Hematopoietic multipotent progenitor cell treated with erythropoietin and hydrocortisone succinate and interleukin-3 and kit ligand, for 17 days (in vitro differentiated cells): Measurements from ENCODE around the gene DUSP8.
"Not testable (repeated sequence)": the region's sequence is repeated elsewhere in the genome, so short reads cannot be mapped to it uniquely, and the experiment has no call there.

ENCODE experiments used
- DNase-seq: peaks from one replicate; pipeline ENCODE4 v3.0.0-alpha.2; 2015; ENCODE audit warnings: low spot score

Gene DUSP8

DNA sequence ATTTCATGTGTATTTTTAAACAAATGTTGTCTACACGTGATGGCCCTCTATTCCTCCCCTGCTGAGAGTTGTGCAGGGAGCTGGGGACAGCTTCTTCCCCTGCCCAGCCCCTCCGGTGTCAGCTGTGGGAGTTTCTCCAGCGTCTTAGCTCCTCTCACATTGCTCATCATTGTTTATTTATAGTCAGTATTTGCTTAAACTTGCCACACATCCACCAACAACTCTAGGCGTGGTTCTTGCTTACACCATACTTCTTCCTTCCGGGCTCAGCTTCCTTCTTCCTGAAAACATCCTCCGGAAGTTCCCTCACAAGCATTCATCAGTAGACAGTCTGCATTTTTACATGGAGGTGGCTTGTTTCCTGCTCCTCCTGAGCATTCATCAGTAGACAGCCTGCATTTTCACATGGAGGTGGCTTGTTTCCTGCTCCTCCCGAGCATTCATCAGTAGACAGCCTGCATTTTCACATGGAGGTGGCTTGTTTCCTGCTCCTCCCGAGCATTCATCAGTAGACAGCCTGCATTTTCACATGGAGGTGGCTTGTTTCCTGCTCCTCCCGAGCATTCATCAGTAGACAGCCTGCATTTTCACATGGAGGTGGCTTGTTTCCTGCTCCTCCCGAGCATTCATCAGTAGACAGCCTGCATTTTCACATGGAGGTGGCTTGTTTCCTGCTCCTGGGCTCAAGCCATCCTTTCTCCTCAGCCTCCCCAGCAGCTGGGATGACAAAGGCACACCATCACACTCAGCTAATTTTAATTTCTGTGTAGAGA, 17.3 kb upstream of the DUSP8 start:
- DNase-seq: not testable (repeated sequence)

DNA sequence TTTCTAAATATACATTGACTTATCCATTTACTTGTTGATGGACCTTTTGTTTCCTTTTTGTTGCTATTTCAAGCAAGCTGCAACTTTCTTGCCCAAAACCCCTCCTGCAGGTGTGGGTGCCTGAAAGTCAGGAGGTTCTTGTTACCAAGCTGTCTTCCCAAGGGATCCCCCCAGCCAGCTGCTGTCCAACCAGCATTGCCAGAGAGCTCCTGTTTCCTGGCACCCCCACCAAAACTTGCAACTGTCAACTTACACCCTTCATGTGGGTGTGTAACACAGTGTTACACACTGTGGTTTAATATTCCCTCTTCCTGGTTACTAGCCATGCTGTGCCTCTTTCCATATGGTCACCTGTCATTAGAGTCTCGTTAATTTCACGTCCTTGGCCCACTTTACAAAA, 14.6 kb upstream of the DUSP8 start:
- DNase-seq: no peak

DNA sequence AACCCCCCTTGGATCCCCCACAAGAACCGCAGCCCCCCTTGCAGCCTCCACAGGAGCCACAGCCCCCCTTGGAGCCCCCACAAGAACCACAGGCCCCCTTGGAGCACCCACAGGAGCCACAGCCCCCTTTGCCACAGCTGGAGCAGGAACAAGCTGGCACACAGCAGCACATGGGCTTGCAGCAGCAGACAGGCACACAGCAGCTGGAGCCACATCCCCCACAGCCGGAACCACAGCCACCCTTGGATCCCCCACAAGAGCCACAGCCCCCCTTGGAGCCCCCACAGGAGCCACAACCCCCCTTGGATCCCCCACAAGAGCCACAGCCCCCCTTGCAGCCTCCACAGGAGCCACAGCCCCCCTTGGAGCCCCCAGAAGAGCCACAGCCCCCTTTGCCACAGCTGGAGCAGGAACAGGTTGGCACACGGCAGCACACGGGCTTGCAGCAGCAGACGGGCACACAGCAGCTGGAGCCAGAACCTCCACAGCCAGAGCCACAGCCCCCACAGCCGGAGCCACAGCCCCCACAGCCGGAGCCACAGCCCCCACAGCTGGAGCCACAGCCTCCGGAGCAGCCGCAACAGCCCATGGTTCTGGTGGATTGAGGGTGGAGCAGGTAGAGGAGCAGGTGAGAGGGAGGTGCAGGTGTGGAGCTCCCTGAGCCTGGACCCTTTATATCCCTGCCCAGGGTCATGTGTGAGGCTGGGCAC, 12.7 kb upstream of the DUSP8 start, which contains the start of gene KRTAP5-1:
KRTAP5-1 (minus strand) TSS at position 623 of the 710 bp plus-strand sequence; CDS start at position 589, 34 bp downstream.
- DNase-seq: not testable (repeated sequence)

DNA sequence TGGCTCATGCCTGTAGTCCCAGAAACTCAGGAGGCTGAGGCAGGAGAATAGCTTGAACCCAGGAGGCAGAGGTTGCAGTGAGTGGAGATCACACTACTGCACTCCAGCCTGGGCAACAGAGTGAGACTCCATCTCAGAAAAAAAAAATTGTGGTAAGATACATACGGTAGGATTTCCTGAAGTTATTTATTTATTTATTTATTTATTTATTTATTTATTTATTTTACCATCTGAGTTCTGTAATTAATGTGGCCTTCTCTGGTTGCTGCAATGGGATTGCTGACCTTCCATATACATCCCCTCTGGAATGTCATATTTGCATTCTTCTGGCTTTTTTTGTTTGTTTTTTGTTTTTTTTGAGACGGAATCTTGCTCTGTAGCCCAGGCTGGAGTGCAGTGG, 10.8 kb upstream of the DUSP8 start:
- not testable (repeated sequence) for DNase-seq

DNA sequence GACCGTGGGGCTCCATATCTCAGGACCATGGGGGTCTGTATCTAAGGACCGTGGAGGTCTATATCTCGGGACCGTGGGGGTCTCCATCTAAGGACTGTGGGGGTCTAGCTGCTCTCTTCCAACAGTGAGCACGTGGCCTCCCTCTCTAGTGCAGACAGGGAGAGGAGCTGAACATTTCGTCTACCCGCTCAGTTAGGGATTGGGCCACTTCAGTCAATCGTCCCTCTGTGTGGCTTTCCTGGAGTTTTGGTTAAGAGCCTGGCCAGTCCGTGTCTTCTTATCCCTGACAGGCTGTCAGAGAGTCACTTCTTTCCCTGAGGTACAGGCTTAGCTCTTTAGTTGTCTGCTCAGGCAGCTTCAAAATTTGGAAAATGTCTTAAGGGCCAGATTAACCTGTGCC, 9.9 kb upstream of the DUSP8 start:
- DNase-seq: no peak

DNA sequence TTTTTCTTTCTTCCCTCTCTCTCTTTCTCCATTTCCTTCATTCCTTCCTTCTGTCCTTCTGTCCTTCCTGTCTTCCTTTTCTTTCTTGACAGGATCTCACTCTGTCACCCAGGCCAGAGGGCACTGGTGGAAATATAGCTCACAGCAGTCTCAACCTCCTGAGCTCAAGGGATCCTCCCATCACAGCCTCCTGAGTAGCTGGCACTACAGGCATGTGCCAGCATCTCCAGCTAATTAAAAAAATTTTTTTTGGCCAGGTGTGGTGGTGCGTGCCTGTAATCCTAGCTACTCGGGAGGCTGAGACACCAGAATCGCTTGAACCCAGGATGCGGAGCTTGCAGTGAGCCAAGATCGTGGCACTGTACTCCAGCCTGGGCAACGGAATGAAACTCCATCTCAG, 4.8 kb upstream of the DUSP8 start:
- DNase-seq: no peak

DNA sequence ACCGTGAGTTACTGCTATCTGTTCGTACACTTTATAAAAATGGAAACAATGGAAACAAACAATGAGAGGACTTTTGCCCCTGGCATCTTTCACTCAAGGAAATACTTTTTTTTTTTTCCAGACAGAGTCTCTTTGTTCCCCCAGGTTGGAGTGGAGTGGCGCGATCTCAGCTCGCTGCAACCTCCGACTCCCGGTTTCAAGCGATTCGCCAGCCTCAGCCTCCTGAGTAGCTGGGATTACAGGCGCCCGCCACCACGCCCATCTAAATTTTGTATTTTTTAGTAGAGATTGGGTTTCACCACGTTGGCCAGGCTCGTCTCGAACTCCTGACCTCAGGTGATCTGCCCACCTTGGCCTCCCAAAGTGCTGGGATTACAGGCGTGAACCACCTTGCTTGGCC, 3.7 kb upstream of the DUSP8 start:
- DNase-seq: not testable (repeated sequence)

DNA sequence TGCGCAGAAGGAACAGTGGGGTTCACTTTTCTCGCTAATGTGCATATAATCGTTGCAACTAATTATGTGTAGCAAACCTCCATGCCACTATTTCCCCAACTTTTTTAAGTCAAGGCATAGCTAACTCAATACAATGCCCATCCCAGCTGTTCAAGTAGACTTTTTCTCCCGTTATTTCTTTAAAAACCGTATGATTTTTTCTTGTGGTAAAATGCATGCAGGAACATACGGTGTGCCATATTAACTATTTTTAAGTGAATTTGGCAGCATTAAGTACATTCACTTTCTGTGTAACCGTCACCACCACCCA, 2.8 kb upstream of the DUSP8 start:
- DNase-seq: no peak

DNA sequence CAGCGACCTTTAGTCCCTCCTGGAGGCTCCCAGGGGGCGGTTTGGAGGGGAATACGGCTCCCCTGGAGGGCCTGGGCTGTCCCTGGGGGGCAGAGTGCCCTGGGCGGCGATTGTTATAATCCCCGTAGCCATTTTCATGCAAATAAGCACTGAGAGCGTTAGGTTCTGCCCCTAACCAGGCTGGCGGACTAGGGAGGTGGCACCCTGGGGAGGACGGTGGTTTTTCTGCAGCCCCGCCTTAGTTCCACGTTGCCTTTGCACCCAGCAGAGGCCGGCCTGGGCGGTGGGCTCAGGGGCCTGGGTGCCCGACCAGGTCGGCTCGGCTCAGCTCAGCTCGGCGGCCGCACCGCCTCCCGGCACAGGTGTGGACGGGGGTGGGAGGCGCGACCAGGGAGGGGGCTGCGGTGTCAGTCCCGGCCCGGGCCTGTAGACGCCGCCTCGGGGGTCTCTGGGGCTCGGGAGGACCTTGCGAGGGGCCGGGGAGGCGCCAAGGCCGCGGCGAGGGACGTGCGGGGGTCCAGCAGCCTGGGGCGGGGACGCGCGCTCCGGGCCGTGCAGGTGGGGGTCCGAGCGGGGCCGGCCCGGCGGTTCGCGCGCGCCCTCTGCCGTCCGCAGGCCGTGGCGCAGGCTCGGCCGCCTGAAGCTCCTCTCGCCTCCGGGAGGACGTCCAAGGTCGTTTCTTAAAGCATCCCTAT, 2.3 kb upstream of the DUSP8 start:
- peak; percentile 37 for DNase-seq

DNA sequence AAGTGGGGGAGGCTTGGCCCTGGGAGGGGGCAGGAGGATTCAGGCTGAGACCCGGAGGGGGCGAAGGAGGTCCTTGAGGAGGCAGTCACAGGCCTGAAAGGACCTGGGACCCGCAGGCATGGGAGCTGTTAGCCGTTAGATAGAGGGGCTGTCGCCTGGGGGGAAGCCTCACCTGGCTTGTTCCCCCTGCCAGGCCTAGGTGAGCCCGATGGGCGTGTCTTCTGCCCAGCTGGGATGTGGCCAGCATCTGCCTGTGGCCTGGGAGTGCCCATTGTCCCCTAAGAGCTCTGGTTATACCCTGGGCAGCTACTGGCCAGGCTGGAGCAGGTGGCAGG, 1.8 kb upstream of the DUSP8 start:
- no peak for DNase-seq

DNA sequence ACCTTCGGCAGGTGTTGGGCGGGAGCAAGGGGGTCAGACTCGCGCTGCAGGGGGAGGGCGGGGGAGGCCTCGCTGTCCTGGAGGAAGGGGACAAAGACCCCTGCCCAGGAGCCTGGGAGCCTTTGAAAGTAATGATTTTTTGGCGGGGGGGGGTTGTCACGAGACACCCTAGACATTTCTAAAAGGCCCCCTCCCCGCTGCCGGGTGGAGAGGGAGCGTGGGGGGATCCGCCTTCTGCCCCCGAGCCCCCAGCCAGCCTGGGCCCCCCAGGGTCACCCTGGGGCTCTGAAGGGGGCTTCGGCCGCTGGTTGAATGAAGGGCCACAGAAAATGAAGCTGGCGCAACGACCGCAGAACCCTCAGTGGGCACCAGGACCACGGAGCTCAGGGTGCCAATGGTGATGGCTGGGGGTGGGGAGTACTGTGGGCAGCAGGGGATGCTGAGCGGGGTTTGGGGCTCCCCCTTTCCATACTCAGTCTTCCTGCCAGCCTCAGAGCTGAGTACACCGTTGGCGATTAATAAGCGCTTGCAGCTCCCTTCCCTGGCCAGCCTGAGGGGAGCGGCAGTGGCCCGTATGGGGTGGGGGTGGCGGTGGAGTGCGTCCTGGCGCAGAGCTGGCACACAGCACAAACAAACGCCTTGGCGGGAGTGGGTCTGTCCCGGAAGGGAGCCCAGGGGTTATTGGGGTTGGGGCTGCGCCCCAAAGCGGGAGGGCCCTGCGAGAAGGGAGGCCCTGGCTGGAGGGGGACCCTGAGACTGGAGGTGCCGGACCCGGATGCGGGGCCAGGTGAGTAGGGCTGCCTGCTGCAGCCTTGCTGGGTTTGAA, 1.2 kb upstream of the DUSP8 start:
- DNase-seq: no peak

DNA sequence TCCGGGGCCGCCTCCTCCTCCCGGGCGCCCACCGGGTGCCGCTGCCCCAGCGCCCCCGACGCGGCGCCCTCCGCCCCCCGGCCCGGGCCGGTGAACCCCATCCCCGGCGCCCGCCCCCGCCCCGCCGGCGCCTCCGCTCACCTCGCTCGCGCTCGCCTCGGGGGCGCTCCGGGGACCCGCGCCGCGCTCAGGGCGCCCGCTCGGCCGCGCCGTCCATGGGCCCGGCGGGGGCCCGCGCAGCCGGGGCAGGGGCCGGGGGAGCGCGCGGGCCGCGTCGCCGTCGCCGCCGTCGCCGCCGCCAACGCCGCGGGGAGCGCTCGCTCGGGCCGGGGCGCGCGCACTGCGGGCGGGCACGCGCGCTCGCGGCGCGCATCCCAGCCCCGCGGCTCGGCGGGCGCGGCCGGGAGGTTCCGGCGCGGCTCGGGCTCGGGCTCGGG, 293 bp downstream of the DUSP8 start:
- no peak for DNase-seq

DNA sequence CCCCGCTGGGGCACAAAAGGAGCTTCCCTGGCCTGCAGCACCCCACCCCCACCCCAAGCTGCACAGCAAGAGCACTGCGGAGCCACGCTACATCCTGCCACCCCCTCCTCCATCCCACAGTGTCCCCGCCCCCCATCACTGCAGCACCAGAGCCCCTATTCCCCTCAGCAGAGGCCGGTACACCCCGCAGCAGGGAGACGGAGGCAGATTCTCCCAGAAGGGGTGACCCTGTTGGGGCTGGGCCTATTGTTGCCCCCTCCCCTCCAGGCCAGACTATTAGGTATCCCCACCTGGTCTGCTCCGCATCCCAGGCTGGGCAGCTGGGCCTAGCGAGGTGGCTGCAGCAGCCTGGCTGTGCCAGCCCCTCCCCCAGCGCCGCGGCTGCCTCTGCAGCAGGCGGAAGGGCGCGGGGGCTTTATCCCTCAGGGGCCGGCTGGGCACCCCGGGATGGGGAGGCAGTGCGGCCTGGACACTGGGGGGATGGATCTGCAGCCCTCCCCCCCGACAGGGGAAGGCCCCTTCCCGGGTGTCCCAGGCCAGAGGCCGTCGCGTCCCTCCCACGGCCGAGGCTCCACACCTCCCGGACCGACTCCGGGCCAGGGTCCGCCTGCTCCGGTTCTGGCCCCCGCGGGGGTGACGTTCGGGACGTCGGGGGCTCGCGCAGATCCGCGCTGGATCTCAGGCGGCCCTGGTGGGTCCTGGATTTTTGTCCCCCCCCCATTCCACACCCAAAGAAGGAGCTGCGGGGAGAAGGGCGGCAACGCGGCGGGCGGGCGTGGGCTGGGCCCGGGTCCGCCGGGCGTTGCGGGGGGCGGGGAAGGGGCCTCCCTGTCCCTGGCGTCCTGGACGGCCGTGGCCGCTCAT, 943 bp downstream of the DUSP8 start:
- no peak for DNase-seq

DNA sequence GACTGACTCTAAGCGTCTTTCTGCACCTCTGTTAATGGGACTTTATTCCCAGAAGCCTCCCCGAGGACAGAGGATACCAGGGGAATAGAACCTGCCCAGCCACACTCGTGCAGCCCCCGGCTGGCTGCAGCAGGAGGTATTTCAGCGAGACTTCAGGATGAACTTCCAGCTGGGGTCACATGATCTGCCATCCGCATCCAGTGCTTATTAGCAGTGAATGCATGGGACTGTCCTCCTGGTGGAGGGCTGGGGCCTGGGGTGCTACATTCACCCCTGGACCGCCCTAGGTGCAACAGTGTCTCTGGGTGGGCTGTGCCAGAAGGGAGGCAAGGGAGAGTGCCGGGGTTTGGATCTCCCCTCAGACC, 1.6 kb downstream of the DUSP8 start:
- DNase-seq: no peak

DNA sequence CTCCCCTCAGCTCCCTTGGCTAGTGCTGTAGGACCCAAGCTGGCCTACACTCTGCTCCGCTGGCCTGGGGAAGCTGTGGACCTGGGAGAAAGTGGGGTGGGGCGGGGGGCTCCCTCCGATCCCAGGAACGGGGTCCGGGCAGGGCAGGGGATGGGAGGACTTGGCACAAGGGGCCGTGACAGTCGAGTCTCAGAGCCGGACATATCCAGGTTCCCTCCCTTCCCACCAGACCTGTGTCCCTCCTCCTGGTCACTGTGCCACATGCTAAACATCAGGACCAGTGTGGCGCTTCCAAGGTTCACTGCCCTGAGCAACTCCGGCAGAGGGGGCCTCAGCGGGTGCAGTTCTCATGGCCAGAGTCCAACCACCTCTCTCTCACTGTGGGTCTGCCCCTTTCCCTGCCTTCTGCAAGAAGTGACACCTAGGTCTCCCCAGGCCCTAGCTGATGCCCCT, 2.0 kb downstream of the DUSP8 start:
- no peak for DNase-seq

DNA sequence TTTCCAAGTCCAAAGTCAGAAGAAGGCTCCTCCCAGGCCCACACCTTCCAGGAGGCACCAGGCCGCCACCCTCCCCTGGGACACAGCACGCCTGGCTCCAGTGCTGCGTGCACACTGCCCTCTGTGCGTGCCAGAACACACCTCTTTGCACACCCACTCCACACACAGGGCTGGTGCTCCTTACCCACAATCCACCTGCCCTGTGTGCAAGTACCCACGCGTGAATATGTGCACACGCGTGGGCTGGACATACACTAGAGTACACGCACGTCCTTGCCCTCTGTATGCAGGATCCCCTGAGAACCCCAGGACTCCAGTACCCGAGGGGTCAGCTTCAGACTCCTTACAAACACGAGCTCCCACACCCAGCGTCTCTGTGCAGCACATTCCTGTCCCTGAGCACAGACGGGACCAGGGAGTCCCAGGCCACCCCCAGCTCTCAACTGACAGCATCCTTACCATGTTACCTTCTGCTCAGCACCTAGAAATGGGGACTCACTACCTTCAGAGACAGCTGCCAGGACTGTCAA, 2.8 kb downstream of the DUSP8 start:
- DNase-seq: no peak

DNA sequence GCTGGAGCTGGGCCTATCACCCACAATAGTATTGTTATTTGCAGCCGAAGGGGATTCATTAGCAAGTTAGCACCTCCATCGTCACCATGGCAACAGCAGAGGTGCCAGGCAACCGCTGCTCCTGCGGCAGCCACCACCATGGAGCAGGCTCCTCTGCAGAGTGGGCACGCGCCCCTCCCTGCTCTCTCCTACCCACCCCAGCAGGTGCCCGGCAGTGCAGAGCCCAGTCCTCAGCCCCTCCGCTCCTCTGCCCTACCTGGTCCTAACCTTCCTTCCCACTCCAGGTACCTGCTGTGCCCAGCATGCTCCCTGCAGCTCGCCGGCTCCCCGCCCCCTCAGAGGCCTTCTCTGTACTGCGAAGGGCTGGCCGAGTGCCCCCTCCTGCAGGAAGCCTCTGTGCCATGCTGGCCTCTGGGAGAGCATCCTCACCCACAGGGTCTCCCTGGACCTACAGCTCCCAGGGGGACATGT, 3.6 kb downstream of the DUSP8 start:
- DNase-seq: no peak

DNA sequence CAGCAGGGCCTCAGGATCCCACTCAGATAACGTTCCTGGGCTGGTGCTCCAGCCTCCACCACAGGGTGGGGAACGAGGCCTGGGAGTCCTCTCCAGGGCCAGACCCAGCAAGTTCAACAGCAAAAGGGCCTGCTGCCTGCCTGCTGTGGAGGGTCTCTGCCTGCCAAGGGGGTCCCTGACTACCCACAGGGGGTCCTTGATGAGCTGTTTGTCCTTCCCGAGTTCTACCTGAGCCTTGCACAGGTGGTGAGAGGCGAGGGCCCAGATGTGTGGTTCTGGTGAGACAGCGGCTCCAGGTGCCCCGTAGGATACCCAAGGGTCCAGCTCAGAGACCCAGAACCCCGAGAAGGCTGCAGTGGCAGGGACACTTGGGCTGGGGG, 4.4 kb downstream of the DUSP8 start:
- DNase-seq: no peak

DNA sequence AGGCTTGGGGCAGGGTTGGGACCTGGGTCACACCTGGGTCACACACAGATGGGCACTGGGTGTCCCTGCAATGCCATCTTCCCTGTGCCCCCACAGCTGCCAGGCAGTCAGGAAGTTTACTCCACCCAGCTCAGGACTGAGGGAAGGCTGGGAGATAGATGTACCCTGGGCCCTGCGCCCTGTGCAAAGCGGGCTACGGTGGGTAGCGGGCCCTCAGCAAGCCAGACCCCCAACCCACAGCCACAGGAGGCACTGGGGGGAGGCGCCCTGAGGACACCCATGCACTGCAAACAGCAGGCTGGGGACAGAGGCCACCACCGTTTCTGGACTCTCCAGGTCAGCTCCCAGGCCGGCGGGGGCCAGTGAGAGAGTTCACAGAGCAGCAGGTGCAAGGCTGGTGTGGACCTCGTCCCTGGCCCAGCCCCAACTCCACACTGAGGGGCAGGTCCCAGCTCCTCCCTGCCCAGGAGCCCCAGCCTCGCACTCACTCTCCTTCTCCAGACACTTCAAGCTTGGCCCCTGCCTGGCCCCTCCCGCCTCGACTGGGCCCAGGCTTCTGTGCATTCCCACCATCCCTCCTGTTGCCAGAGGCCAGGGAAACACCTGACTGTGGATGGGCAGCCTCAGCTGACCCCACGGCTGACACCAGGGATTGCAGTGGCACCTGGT, 4.9 kb downstream of the DUSP8 start:
- DNase-seq: no peak

DNA sequence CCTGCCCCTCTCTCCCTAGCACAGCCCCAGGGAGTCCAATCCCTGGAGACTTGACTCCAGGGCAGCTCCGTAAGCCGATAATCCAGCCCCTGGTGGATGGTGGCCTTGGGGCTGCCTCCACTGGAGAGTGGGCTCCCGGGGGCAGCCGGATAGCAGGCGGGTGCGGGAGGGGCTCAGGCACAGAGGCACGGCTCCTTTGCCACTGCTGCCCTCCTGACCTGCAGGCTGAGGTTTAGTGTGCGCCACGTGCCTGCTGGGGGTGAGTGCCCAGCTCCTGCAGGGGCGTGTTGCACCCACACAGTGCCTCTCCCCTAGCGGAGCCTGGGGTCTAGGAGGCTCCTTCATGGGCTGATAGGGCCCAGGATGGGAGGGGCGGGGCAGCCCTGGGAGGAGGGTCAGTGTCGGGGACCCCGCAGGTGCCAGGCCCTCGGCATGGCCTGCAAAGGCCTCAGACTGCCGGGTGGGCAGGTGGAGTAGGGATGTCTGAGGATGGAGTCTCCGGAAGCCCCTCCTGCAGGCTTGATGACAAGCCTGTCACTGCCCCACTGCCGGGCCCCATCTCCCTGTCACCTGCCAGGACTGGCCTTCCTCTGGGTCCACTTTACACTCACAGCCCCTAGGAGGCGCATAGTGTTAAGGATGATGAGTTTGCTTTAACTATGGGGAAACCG, 5.6 kb downstream of the DUSP8 start:
- DNase-seq: no peak
